KOPT-K1 (cell line): ENCODE data around the gene H6PD.

Experiments
- H3K27ac ChIP-seq: fragments of 200-600 bp; sonication (generic); 2 replicates; pipeline ENCODE4 v1.5.1; 2016; ENCODE audit warnings: antibody characterized with exemption, mild to moderate bottlenecking, low read depth, low read length; ENCODE audit not compliant: poor library complexity, severe bottlenecking
- H3K36me3 ChIP-seq: fragments of 200-600 bp; sonication (generic); 2 replicates; pipeline ENCODE4 v1.5.1; 2017; ENCODE audit warnings: antibody characterized with exemption, mild to moderate bottlenecking, low read length, moderate library complexity; ENCODE audit not compliant: insufficient read depth
- H3K9me3 ChIP-seq: fragments of 200-600 bp; sonication (generic); 2 replicates; pipeline ENCODE4 v1.5.1; 2017; ENCODE audit warnings: antibody characterized with exemption, low read length, mild to moderate bottlenecking; ENCODE audit not compliant: insufficient read depth, poor library complexity, severe bottlenecking

Gene H6PD

DNA sequence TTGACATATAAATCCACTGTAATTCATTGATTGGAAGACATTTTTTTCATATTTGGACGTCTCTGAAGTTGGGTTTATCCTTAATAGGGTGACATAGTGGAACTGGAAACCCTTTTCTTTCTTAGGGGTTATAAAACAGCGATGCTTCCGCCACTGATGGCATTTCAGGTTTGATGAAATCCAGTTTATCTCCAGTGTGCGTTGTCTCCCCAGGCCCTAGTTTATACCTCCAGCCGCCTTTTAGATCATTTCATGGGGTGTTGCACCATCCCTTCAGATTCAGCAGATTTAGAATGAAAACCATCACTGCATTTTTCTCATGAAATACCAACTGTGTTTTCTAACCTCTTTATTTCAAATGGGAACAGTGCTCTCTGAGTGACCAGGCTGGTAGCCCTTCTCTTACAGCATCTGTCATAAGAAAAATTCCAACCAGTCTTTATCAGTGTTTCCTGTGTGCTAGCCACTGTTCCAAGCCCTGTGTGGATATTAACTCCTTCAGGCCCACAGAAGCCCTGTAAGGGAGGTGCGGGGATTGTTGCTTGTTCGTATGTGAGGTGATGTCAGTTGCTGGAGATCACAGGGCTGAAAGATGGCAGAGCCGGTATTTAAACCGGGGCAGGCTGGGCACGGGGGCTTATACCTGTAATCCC is 19.0 kb downstream of the H6PD start:
- no peaks in the 10 kb centered on the region; the same call in 1 of the 2 replicates for H3K36me3 ChIP-seq
- peaks cover 4% of the 10 kb centered on the region for H3K9me3 ChIP-seq
- no peak overlapping the region for H3K27ac ChIP-seq

DNA sequence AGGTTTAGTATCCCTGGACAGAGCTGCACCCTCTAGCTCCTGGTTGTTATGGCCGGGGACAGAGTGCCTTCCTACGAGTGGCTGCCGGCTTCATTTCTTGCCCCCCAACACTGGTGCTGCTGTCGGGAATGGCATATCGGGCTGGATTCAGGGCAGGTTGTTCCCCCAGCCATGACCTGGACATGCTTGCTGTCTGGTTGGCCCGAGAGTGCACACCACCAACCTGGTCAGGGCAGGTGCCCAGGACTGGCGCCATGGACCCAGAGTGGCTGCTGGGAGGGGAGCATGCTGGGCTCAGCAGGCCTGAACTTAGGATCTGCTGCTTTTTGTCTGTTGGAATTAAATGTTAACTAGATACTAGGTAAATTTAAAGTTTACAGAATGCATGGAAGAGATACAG is 21.8 kb downstream of the H6PD start:
- Histone ChIP-seq H3K27ac (no peak overlapping the region), H3K36me3 (no peaks in the 10 kb centered on the region; the same call in 1 of the 2 replicates), H3K9me3 (peaks cover 21% of the 10 kb centered on the region)

DNA sequence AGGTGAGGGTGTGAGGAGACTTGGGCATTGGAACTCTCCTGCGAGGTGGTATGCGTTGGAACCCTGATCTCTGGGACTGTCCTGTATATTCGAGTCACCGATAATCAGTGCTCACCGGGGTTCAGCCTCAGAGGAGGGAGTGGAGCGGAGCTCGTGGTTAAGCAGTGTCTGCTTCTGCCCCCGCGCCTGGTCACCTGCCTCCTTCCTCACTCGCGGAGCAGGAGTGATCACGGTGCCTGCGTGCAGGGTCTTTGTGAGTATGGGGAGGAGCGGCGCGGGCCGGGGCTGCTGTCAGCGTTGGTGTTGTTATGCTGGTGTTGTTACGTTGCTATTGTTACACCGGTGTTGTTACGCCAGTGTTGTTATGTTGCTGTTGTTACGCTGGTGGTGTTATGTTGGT is 23.3 kb downstream of the H6PD start:
- H3K27ac ChIP-seq = no peak overlapping the region
- no peaks in the 10 kb centered on the region; the same call in 1 of the 2 replicates for H3K36me3 ChIP-seq
- H3K9me3 ChIP-seq = peaks cover 21% of the 10 kb centered on the region

DNA sequence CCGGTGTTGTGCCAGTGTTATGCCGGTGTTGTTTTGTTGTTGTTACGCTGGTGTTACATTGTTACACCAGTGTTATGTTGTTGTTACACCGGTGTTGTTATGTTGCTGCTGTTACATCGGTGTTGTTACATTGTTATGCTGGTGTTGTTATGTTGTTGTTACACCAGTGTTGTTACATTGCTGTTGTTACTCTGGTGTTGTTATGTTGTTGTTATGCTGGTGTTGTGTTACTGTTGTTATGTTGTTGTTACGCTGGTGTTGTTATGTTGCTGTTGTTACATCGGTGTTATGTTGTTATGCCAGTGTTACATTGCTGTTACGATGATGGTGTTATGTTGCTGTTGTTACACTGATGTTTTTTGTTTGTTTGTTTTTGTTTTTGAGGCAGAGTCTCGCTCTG is 24.1 kb downstream of the H6PD start:
- peaks cover 21% of the 10 kb centered on the region for H3K9me3 ChIP-seq
- no peak overlapping the region for H3K27ac ChIP-seq
- no peaks in the 10 kb centered on the region; the same call in 1 of the 2 replicates for H3K36me3 ChIP-seq

DNA sequence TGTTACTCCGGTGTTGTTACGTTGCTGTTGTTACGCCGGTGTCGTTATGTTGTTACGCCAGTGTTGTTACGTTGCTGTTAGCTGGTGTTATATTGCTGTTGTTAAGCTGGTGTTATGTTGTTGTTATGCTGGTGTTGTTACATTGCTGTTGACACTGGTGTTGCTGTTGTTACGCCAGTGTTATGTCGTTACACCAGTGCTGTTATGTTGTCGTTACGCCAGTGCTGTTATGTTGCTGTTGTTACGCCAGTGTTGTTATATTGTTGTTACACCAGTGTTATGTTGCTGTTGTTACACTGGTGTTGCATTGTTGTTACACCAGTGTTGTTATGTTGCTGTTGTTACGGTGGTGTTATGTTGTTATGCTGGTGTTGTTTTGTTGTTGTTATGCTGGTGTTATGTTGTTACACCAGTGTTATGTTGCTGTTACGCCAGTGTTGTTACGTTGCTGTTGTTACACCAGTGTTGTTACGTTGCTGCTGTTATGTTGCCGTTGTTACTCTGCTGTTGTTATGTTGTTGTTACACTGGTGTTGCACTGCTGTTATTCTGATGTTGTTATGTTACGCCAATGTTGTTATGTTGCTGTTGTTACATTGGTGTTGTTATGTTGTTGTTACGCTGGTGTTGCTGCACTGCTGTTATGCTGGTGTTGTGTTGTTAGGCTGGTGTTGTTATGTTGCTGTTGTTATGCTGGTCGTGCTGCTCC is 25.6 kb downstream of the H6PD start:
- Histone ChIP-seq H3K36me3 (peaks cover 14% of the 10 kb centered on the region; the same call in 1 of the 2 replicates), H3K9me3 (peaks cover 21% of the 10 kb centered on the region), H3K27ac (no peak overlapping the region)

DNA sequence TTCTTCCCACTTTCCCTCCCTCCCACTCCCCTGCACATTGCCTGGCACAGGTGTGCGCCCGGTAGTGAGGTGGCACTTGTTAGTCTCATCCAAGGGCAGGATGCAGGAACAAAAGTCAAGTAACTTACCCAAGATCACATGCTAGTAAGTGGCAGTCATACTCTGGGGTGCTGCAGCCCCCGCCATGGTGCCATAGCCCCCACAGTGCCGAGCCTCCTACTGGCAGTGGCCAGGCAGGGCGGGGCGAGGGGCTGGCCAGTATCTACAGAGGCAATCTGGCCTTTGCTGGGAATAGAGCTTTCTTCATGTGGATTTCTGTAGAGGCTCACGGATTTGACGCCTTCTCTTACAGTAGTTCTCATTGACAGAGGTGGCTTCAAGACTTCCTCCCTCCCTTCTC is 26.9 kb downstream of the H6PD start:
- Histone ChIP-seq H3K36me3 (peaks cover 14% of the 10 kb centered on the region; the same call in 1 of the 2 replicates), H3K27ac (no peak overlapping the region), H3K9me3 (peaks cover 21% of the 10 kb centered on the region)

DNA sequence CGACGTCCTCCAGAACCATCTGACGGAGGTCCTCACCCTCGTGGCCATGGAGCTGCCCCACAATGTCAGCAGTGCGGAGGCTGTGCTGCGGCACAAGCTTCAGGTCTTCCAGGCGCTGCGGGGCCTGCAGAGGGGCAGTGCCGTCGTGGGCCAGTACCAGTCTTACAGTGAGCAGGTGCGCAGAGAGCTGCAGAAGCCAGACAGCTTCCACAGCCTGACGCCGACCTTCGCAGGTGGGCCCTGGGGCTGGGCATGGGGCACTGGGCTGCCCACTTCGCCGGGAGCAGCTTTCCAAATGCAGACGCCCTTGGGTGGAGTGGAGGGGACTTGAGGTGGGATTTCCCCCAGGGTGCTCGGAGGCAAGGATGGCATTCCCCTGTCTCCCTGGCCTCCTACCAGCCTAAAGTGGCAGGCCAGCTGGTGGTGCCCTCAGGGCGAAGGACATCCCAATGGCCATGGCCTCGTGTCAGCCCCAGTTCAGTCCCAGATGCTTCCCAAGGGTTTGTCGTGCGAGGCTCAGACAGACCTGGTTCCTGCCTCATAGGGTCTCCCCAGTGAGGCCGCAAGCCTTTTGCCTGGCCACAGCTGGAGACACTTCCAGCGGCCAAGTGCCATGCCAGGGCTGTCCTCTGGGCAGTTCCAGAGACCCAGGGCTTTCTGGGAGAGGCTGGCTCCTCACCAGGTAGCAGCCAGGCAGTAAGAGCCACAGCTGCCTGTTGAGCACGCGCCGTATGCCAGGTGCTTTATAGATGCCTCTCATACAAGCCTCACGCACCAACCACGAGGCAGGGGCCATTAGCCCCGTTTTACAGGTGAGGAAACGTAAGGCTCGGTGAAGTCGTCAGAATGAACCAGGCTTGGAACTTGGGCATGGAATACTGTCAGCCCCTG is 27.8 kb downstream of the H6PD start:
- Histone ChIP-seq H3K9me3 (peaks cover 21% of the 10 kb centered on the region), H3K36me3 (peaks cover 14% of the 10 kb centered on the region; the same call in 1 of the 2 replicates), H3K27ac (no peak overlapping the region)

DNA sequence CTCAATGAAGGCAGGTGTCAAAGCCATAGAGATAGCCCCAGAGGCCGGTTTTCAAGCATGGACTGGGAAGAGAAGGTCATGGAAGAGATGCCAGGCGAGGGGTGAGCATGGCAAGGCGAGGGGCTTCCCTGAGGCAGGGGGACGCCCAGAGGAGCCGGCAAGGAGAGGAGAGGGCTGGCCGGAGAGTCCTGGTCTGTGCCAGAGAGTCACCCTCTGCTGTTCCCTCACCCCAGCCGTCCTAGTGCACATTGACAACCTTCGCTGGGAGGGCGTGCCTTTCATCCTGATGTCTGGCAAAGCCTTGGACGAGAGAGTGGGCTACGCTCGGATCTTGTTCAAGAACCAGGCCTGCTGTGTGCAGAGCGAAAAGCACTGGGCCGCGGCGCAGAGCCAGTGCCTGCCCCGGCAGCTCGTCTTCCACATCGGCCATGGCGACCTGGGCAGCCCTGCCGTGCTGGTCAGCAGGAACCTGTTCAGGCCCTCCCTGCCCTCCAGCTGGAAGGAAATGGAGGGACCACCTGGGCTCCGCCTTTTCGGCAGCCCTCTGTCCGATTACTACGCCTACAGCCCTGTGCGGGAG is 28.8 kb downstream of the H6PD start:
- Histone ChIP-seq H3K9me3 (peaks cover 19% of the 10 kb centered on the region), H3K36me3 (peaks cover 14% of the 10 kb centered on the region; the same call in 1 of the 2 replicates), H3K27ac (no peak overlapping the region)

DNA sequence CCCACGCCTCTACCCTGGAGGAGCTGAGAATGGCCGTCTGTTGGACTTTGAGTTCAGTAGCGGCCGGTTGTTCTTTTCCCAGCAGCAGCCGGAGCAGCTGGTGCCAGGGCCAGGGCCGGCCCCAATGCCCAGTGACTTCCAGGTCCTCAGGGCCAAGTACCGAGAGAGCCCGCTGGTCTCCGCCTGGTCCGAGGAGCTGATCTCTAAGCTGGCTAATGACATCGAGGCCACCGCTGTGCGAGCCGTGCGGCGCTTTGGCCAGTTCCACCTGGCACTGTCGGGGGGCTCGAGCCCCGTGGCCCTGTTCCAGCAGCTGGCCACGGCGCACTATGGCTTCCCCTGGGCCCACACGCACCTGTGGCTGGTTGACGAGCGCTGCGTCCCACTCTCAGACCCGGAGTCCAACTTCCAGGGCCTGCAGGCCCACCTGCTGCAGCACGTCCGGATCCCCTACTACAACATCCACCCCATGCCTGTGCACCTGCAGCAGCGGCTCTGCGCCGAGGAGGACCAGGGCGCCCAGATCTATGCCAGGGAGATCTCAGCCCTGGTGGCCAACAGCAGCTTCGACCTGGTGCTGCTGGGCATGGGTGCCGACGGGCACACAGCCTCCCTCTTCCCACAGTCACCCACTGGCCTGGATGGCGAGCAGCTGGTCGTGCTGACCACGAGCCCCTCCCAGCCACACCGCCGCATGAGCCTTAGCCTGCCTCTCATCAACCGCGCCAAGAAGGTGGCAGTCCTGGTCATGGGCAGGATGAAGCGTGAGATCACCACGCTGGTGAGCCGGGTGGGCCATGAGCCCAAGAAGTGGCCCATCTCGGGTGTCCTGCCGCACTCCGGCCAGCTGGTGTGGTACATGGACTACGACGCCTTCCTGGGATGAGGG is 29.7 kb downstream of the H6PD start:
- Histone ChIP-seq H3K36me3 (peaks cover 14% of the 10 kb centered on the region; the same call in 1 of the 2 replicates), H3K9me3 (peaks cover 11% of the 10 kb centered on the region), H3K27ac (no peak overlapping the region)

DNA sequence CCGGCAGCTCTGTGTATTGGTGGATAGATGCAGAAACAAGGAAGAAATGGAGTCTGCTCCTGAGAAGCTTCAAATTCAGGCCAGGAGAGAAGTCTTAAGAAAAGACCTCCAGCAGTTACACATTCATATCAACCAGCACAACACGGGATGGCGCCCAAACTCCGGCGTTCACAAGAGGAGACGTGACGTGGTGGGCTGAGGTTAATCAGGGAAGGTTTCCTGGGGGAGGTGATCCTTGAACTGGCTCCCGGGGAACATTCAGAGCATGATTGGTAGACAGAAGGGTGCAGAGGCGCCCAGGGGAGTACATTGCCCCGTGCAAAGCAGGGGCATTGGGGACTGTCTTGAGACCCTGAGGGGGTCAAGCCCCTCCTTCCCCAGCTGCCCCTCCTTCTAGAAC is 30.5 kb downstream of the H6PD start:
- Histone ChIP-seq H3K27ac (no peak overlapping the region), H3K9me3 (peaks cover 3% of the 10 kb centered on the region), H3K36me3 (peaks cover 14% of the 10 kb centered on the region; the same call in 1 of the 2 replicates)

DNA sequence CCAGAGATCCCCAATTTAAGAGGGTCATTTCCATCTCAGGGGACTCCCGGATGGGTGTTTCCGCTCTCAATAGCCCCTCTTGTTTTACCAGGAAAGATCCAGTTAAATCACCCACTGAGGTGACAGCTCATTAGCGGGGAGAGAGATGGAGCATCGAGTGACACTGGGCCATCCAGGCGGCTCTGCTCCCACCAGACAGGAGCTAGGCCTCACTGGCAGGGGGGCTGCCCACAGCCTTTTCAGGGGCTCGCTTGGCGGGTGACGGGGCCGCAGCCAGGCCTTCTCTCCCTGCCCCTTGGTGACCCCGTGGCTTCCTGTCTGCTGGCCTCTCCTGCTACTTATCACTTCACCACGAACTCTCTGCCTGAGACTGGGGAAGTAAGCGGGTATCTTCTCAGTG is 31.4 kb downstream of the H6PD start:
- no peak overlapping the region for H3K27ac ChIP-seq
- peaks cover 14% of the 10 kb centered on the region; the same call in 1 of the 2 replicates for H3K36me3 ChIP-seq
- H3K9me3 ChIP-seq = no peaks in the 10 kb centered on the region

DNA sequence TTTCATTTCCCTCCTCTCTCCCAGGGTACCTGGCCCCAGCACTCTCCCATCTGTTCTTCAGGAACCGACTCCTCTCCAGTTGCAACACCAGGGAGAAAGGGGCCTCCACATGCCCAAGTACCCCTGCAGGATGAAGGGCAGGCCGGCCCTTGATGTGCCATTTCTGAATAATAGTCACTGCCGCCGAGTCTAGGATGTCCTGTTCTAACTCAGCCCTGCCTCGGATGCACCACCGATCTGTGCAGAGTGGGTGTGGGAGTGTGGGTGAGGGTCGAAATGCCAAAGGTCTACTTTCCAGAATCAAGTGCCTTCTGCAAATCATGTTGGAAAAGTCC is 32.7 kb downstream of the H6PD start:
- Histone ChIP-seq H3K27ac (no peak overlapping the region), H3K36me3 (peaks cover 14% of the 10 kb centered on the region; the same call in 1 of the 2 replicates), H3K9me3 (no peaks in the 10 kb centered on the region)

DNA sequence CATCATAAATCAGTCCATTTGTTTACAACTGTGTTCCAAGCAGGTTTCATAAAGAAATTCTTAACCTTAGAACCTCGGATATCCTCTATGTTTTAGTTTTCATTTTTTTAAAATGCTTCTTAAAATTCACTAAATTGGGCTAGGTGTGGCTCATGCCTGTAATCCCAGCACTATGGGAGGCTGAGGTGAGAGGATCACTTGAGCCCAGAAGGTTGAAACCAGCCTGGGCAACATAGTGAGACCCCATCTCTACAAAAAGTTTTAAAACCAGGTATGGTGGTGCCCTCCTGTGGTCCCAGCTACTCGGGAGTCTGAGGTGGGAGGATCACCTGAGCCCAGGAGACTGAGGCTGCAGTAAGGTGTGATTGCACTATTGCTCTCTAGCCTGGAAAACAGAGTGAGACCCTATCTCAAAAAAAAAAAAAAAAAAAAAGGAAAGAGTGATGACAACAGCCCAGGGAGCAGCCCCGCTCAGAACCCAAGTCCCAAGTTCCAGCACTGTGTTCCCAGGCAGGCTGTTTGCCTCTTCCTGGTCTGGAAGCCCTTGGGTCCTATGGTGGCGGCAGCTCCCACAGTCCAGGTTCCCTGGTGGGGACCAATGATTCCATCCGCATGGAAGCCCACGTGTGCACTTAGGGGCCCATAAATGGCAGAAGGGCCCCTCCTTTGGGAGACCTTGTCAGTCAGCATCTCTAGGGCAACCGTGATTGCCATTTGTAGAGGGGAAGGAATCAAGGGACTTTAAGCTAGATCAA is 33.4 kb downstream of the H6PD start:
- no peak overlapping the region for H3K27ac ChIP-seq
- peaks cover 14% of the 10 kb centered on the region; the same call in 1 of the 2 replicates for H3K36me3 ChIP-seq
- no peaks in the 10 kb centered on the region for H3K9me3 ChIP-seq
